GM03348 (cell line): ENCODE results near the gene IKBKE.

Experiments
- DNase-seq: peaks from one replicate; pipeline ENCODE4 v3.0.0; 2012; ENCODE audit warnings: low spot score

IKBKE gene

DNA sequence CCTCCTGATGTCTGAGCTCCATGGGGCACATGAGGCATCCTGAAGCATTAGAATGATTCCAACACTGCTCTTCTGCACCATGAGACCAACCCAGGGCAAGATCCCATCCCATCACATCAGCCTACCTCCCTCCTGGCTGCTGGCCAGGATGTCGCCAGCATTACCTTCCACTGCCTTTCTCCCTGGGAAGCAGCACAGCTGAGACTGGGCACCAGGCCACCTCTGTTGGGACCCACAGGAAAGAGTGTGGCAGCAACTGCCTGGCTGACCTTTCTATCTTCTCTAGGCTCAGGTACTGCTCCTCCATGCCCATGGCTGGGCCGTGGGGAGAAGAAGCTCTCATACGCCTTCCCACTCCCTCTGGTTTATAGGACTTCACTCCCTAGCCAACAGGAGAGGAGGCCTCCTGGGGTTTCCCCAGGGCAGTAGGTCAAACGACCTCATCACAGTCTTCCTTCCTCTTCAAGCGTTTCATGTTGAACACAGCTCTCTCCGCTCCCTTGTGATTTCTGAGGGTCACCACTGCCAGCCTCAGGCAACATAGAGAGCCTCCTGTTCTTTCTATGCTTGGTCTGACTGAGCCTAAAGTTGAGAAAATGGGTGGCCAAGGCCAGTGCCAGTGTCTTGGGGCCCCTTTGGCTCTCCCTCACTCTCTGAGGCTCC, 26.0 kb downstream of the IKBKE start:
- no peak for DNase-seq

DNA sequence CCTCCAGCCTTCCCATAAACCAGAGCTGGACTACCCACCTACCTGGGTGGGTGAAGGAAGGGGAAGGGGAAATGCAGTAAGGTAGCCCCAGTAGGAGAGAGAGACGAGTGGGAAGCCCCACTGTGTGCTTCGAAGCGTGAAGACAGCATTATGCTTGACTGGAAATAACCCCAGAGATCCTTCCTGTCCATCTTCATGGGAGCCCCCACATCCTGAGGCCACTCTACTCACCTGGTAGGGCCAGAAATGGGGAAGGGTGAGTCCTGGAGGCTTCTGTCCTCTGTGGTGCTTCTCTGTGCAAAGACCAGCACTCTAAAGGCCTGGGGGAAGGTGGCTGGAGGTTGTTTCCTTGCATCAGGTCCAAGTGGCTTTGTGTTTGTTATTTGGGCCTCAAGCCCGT, 27.1 kb downstream of the IKBKE start:
- no peak for DNase-seq

DNA sequence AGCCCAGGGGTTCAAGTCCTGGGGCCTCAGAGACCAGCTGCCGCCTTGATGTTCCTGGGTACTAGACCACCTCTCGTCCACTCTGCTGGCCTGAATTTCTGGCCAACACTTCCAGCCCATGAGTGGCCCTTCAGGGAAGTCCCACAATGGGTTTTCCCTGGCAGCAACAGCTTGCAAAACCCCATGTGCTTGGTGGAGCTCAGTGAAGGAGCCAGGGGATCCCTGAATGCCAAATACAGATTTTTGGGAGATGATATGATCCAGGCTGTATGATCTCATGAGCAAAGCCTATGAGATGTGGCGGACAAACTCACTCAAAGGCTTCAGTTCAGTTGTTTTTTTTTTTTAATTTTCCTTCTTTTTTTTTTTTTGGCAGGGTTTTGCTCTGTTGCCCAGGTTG, 27.5 kb downstream of the IKBKE start:
- no peak for DNase-seq

DNA sequence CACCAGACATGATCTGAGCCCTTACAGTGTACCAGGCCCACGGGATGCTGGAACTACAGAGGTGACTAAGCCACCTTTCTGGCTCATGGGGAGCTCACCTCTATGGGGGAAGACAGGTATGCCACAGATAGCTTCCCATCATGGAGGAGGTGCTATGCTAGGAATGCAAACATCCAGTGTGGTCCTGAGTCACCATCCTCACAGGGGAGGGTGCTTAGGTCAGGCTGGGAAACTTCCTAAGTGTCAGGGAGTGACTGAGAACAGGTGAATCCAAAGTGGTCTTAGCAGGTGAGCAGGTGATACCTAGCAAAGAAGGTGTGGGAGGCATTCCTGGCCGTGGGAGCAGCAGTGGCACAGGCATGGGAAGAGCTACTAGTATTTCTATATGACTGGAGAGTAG, 28.4 kb downstream of the IKBKE start:
- no peak for DNase-seq

DNA sequence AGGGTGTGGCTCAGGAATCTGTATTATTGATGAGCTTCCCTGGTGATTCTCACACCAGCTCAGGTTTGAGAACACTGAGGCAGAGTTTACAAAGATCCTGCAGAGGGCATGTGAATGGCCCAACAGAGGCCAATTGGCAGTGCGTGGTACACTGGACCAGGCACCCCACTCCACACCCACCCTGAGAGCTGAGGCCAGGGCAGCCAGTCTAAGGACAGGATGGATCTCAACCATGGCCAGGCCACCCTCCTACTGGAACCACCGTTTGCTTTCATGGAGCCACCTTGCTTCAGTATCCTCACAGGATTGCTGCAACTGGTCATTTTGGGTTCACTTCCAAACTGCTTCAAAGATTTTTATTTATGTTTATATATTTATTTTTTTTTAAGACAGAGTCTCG, 29.8 kb downstream of the IKBKE start:
- DNase-seq: no peak

DNA sequence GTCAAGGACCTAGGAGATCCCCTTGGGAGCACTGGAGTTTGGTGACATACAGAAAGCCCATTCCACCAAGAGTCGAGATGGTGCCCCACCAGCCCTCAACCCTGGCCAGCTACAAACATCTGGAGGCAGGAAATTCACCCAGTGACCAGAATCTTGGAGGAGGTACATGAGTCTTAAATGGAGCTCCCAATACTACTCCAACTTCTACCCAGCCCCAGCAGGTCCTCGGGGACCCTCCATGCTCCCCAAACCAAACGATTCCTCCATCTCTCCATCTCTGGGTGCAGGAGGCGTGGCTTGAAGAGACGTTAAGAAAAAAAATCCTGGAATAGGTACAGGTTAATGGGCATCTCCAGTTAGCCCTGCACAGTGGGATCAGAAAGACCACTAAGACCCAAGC, 31.6 kb downstream of the IKBKE start:
- no peak for DNase-seq

DNA sequence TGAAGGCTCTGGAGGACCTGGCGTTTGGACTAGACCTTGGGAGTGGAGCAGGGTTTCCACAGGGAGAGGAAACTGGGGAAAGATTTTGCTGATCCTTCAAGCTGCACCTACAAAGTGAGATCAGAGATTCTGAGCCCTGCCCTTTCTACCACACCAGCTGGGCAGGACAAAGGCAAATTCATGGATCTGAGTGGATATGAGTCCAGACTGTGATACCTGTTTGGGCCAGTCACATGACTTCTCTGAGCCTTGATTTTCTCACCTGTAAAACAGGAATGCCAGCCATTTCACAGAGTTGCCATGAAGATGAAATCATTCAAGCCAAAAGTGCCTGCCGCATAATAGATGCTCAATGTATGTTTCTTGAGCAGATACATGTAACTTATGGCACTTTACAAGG, 32.1 kb downstream of the IKBKE start:
- DNase-seq: no peak

DNA sequence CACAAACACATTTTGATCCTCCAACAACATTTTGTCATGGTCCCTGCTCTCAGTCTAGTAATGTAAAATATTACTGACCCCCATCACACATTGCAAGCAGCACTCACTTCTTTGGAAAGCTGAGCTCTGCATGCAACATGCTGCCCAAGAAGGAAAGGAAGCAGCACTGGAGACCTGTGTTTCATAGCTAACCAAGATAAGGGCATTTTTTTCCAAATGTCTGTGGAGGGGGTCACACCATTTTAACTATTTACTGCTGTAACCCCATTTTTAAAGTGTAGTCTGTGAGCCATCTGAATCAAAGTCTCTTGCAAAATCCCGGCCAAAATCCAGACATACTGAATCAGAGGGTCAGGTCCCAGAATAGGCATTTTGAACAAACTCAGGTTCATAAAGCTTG, 32.5 kb downstream of the IKBKE start:
- DNase-seq: no peak

DNA sequence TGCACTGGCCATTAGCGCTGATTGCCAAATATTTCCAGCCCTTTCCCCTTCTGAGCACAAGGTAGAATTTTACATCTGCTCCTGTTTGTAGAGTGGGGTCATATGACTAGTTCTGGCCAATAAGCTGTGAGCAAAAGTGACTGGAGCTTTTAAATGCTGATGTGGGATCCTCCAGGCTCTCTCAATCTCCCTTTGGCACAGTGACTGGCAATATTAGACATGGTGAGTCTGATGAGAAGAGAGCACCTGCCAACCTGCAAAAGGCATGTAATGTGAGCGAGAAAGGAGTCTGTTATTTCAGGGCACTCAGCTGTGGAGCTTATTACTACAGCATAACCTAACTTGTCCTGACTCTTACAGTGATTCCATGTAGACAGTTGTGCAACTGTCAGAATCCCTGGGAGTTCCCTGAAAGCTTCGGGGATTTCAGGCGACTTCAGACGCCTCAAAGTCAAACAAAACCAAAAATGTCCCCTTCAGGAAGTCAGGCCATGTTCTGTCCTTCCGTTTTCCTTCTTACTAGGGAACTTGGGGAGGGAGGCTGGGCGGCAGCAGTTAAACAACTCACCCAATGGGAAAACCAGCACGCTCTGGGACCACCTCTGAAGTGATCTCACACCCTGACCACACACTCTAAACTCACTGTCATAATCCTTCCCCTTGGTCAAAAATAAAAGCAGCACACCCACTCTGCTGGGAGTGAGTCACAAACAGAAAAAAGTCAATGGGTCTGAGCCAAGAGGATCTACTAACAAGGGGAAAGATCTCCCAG, 33.5 kb downstream of the IKBKE start:
- peak; percentile 84 for DNase-seq

DNA sequence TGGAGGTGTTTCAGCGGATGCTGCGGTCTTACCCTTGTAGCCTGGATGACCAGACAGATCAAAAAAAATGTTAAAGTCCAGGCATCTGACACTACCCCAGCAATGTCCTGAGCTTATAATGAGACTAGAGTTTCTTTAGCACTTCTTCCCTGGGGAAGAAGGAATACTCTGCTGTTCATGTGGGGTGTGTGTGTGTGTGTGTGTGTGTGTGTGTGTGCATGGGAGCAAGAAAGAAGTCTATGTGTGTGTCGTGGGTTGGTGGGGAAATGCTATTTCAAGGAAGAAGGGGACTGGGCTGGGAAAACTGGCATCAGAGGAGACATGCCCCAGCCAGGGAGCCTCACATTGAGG, 34.1 kb downstream of the IKBKE start:
- DNase-seq: no peak

DNA sequence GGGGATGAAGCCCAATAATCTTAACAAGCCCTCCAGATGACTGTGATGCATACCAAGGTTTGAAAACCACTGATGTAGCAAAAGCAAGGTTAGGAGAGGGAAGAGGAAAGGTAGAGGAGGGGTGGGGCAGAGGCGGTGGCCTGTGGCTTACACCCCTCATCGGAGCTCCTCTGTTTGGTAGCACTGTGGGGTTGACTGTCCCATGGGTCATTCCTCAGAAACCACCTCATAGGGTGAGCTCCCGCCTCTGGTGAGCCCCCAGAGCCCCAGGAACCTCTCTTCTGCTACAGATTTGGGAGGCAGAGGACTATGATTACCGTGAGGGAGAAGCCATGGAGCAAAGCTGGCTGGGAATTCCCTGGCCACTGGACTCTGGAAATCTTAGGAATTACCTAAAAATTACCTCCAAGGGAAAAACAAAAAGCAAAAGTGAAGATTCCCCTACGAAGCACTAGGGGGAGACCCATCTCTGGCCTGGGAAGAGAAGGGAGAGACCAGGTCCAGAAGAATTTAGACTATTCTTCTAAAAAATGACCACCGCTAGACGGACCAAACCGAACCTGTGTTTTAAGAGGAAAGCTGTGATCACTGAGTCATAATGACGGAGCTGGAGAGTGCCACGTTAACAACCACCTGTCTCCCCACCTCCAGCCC, 35.6 kb downstream of the IKBKE start:
- peak; percentile 61 for DNase-seq

DNA sequence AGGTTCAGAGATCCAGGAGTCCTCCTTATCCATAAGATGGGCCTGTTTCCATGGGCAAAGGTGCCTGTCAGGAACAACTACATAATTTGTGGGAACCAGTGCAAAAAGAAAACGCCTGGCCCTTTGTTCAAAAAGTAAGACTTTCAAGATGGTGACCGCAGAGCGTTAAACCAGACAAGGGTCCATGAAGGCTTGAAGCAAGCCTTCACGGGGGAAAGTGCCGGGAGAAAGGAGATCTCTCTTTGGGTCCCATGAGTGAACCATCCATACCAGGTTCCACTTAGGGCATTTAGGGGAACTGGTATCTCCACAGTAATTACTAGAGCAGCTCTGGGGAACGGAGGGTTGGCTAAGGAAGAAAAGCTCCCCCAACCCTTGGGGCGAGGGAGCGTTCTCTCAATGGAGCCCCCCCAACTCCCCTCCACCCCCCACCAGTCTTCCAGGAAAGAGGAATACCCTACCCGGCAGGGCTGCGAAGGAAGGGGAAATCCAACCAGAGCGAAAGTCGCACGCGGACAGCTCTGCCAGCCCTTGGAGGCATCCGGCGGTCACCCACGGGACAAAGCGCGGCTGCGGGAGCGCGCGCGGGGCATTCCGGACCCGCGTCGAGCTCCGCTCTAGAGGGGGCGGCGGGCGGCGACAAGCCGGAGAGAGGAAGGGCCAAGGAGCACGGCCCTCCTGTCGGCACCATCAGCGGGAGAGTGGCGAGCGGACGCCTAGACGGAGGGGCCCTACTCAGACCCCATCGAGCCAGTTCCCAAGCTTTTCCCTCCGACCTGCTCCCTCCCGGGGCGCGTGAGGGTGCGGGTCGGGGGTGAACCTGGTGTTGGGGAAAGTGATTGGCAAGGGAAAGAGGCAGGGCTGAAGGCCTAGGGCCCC, 36.4 kb downstream of the IKBKE start:
- DNase-seq: no peak

DNA sequence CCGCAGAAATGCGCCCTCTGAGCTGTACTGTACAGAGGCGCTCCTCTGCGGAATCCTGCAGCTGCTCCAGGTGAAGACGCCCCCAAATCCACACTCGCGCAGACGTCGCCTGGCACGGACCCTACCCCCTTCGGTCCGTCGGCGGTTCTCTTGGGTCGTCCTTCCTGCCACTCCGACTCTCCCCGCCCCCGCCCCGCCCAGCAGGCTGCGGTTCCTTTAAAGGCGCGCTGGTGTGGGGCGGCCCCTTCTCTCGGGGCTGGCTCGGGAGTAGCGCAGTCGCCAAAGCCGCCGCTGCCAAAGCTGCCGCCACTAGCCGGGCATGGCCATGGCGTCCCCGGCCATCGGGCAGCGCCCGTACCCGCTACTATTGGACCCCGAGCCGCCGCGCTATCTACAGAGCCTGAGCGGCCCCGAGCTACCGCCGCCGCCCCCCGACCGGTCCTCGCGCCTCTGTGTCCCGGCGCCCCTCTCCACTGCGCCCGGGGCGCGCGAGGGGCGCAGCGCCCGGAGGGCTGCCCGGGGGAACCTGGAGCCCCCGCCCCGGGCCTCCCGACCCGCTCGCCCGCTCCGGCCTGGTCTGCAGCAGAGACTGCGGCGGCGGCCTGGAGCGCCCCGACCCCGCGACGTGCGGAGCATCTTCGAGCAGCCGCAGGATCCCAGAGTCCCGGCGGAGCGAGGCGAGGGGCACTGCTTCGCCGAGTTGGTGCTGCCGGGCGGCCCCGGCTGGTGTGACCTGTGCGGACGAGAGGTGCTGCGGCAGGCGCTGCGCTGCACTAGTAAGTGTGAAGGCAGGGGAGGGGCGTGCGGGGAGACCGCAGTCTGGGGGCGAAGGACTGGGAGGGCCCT, 37.2 kb downstream of the IKBKE start, which contains the start of gene RASSF5:
Gene RASSF5 (plus strand): TSS at position 248 of the 846 bp plus-strand sequence. CDS start 72 bp downstream, at position 320.
- DNase-seq: peak; percentile 84

DNA sequence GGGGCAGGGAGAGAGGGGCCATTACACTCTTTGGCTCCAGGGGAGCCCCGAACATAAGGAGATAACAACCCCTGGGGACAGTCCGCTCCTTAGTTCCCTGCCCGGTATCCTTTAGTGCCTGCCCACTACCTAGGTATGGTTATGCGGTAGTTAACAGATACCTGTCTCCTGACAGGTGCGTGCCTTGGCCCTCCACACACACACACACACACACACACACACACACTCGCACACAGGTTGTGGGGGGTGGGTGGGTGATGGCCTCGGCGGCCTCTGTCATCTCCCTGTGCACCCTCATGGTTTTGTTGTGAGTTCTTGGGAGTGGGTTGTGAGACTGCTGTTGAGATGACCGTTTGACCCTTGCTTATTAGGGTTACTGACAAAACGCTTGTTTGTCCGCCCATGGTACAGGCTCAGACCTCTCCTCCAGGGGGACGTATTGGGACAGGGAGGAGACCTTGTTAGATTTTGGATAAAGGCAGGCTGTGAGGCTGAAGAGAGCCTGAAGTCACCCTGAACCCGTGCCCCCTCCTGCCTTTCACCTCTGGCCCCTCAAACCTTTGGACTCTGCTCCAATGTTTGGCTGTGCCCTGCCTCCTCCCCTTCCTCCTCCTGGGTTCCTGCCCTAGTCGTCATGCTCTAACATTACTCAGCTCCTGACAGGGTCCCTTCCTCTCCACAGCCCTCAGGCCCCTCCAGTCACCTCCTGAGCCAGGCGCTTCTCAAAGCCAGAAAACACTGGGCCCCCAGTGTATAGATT, 38.0 kb downstream of the IKBKE start:
- no peak for DNase-seq

DNA sequence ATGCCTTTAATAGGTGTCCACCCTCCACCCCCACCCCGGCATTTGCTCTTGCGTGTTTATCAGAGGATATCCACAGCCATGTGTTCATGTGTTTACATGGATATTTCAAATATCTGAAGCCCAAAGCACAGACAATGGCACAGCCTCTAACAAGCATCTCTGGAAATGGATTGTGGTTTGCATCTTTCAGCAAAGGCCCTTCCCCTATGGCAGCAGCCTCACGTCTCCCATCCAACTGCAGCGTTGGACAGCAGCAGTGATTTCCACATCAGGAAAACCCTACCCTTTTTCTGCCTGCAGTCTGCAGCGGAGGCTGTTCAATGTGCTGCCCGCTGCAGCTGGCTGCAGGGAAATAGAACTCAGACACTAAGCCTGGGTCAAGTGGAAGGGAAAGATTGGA, 38.7 kb downstream of the IKBKE start:
- DNase-seq: peak; percentile 64

DNA sequence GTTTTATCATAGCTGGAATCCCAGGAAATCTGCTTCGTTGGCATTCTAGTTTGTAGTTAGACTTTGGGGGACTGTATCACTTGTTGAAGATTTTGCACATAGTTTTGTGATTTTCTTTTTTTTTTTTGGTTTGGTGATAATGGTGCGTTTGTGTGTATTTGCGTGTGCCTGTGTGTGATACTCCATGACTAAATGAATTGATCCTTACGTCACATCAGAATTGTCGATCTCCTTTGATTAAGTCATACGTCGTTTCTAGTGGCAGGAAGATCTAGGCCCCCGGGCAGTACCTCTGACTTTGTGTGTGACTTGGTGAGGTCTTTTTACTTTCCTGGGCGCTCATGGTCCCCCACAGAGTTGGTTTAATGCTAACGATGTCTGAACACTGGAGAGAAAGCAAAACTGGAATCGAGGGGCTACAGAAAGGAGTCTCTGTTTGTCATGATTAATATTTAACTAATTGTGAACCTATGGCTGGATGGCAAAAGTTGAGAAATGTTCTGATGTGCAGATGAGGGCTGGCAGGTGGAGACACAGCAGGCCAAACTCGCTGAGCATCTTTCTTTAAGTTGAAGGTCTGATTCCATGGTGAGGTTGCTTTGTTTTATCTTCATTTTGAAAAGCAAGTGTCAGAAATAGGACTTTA, 39.5 kb downstream of the IKBKE start:
- no peak for DNase-seq

DNA sequence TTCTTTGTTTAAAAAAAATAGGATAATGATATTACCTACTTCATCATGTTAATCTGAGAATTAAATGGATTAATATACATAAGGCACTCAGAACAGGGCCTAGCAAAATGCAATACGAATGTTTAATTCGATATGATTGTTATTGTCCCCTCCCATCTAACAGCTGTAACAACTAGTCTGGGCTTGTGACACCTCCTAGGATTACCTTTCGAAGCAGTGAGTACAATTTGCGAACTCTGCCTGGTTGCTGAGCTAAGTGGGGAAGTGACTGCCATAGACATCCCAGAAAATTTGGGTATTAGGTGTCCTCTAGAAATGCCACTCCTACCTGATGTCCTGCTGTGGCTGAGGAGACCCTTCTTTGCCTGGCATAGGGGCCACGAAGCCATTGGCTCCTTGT, 40.1 kb downstream of the IKBKE start:
- no peak for DNase-seq

DNA sequence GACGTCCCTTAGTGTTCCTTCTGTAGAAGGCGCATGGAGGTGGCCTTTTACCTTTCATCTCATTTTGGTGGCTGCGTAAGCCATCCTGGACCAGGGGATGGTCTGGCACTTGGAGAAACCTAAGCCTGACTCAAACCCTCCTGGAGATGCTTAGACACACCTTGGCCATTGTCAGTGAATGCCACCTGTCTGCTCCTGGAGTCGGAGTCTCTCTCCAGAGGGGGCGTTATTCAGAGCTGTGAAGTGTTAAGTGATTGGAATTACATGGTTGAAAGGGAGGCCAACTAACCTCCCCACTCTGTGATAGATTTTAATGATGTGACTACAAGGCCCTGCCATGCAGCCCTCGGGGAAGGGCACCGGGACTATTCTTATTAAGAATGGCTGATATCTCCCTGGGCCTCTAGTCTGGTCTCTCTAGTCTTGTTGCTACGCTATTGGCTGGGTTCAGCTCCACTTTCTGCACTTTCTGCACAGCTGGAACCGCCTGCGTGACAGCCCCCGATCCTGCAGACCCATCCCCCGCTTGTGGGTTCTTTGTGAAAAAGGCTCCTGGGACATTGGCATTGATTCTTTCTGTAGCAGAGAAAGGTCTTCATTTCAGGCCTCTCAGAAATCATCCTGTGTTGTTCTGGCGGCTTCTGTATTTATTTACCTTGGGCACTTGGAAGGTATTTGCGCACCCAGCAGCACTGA, 41.2 kb downstream of the IKBKE start:
- DNase-seq: no peak

DNA sequence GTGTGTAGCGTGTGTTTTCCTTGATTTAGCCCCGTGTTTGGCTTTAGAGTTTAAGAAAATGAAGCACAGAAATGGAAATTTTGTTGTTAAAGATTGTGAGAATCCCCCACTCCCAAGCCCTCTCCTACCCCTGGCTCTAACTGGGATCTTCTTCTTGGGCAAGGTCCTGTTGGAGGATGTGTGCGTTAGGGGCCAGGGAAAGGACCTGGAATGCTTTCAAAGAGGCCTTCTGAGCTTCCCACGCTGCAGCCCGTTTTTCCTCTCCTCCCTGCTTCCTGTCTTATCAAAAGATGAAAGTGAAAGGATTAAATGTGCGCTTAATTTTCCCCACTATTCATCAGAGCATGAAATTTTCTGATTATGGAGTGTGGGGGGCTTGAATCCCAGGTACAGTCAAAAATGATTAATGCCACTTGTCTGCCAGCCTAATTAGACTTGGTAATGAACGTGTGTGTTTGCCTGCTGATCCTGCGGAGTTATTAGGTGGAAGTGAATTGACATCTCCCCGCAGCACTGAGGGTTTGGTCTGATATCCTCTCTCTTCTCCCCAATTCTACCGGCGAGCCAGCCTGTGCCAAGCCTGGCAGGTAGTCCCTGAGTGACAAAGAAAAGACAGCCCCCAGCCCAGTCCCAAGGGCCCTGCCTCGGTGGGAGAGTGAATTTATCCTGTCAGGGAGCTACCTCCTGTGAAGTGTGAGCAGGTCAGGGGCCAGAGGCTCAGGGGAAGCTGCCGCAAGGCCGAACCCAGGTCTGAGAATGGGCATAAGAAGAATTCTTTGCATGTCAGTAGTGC, 42.0 kb downstream of the IKBKE start:
- DNase-seq: no peak
